T follicular helper cell (primary cell): ENCODE data around the gene CLSTN1.

ENCODE experiments used
- DNase-seq: peaks from one replicate; pipeline ENCODE4 v3.0.0-alpha.2; 2020; ENCODE audit warnings: low read depth
- total RNA-seq, 2 experiments: gene quantifications; one replicate each; lab custom pipeline; 2026; lab: John Stamatoyannopoulos, UW

The CLSTN1 gene
- total RNA-seq, result 72.1 to 174 reads per million in 2 experiments

- peak; percentile 83 for DNase-seq
Measured at GRCh38 chr1:9823943-9824701, at the start of gene CLSTN1. Gene CLSTN1 (minus strand): TSS chr1:9823965. CDS start chr1:9823733, 232 bp downstream.

DNA sequence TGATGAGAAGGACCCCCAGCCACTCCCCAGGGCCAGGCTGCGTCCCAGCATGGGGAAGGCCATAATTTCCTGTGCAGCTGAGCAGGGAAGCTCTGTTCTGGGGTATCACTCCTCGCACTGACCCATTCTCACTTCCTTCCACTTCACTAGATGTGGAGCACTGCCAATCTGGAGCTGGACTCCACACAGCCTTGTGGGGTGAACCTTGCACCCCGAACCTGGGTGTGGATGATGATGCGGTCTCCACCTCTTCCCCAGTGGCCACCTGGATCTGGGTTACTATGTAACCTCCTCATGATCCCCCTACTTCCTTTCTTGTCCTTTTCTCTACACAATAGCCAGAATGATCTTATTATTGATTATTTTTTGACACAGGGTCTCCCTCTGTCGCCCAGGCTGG is 49.6 kb upstream of the CLSTN1 start:
- DNase-seq, result no peak

DNA sequence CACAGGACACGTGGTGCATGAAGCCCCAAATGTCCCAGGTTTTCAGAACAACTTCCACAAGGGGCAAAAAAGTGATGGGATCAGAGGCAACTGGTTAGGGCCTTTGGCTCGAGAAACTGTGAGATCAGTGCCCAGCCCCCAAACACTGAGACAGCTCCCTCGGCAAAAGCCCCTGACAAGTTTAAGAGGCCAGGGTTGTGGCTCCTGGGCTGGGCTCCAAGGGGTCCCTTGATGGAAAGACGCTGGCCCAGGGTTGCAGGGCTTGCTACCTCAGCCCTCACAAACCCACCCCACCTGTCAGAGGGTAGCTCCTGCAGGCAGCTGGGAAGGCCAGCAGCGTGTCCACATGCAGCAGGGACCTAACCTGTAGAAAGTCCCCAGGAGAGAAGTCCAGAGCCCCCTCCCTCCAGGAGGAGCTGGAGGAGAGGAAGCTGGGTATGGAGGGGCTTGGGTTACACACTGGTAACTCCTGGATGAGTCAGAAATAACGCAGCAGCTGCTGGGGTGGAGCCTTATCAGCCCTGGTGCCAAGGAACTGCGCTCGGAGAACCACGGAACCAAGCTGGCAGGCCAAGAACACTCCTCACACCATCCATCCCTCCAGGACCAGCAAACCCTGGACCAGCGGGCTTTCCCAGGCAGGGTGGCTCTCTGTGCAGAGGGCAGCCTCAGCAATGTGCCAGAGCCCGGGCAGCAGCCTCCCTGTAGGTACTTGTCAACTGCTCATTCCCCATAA is 48.8 kb upstream of the CLSTN1 start:
- no peak for DNase-seq

DNA sequence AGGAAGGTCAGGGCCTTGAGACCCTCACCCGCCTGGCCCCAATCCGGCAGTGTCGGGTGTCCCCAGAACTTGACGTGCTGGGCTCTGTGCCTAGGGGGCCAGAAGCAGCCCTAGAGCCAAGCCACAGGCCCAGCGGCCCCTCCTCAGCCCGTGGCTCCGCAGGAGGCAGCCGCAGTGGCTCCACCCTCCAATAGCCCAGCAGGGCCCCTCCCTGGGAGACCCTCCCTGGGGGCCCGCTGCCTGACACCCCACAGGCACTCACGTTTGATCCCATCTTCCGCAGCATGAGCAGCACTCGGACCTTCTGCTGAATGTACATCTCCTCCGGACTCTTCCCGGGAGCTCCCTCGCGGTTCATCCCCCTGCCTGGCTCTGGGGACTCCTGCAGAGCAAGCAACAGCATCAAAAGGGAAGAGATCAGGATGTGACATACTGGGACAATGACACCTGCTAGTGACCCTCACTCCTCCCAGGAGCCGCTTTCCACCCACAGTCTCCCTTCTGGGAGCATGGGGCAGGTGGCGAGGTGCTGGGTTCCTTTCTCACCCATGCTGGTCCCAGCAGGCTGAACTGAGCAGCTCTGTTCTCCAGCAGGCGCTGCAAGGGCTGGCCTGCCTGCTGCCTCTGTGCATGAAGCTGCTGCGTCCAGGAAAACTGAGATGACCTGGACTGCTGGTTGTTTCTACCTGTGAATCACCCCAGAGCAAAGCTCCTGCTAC is 48.1 kb upstream of the CLSTN1 start:
- no peak for DNase-seq

DNA sequence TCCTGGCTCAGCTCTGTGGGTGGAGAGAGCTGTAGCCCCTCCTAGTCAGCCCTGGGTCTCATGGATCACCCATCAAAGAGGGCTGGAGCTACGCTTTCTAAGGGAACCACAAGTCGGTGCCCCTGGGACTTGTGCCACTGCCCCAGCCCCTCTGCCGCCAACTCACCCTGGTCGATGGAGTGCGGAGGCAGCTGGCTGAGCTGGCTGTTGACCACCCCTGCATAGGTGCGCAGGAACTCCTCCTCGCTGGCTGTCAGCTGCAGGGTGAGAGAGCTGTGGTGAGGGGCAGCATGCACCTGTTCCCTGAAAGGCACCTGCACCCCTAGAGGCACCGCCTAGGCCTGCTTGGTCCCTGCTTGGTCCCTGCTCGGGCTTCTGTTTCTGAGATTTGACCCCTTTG is 47.3 kb upstream of the CLSTN1 start:
- no peak for DNase-seq

- no peak for DNase-seq
Measured at GRCh38 chr1:9870572-9870971, 46.8 kb upstream of the CLSTN1 start.

DNA sequence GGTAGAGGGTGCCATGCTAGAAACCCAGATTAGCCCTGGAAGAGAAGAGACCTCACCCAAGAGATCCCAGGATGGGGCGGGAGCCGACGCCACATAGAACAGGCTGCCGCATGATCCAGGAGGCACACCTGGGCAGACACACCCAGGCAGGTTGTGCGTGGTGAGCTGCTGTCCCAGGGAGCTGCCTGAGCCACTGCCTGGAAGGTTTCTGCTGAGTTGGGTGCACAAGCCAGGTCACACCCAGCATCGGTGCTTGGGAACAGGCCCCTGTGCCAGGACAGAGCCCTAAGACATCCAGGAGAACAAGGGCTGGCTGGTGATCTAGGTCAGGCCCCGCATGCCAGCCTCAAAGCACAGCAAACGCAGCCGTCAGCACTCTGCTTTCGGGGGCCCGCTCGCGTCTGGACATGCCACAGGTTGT is 46.1 kb upstream of the CLSTN1 start:
- DNase-seq, result no peak

DNA sequence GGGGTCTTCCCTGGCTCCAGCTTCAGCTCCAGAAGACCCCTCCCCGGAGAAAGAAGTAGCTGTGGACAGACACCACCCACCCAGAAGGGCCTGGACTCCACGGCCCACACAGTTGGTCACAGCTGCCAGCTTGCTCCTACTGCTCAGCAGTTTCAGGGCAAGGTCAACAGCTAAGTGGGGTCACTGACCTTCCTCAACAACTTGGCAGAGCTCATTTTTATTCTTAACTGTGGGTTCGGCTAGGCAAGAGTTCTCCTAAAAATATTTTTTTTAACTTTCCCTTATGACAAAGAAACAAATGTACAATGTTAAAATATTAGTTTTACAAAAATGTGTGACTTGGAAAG is 44.5 kb upstream of the CLSTN1 start:
- no peak for DNase-seq

GRCh38 chr1:9867408-9868243 is 43.9 kb upstream of the CLSTN1 start:
- DNase-seq, result peak; percentile 81

DNA sequence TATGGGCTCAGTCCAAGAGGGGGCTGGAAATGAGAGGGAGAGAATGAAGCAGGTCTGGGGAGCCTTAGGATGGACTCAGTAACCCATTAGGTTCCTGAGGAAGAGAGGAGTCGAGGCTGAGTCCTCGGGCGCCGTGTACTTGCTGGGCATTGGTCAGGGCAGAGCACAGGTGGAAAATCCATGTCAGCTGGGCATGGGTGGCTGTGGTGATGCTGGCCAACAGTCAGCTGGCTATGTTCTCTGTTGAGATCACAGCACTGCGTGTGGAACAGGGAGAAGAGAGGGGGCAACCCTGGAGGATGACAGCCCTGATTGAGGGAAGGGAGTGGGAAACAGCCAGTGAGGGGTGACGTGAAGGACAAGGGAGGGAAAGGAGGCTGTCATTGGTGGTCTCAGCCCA is 43.1 kb upstream of the CLSTN1 start:
- DNase-seq, result no peak

DNA sequence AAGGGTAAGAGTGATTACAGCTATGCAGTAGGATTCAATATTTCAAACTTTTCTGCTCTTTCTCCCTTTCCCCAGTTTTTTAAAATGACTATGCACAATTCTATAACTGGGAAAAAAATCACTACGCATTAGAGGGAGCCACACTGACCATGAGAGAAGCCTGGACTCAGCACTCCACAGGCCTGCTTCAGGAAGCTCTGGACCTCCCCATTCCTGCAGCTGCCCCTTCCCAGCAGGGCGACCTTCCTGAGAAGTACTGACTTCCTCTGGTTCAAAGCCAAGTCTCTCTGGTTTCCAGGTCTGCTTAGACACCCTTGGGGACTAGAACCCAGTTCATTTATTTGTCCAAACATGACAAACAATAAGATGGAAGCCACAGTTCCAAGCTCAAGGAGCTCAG is 42.0 kb upstream of the CLSTN1 start:
- DNase-seq, result no peak

DNA sequence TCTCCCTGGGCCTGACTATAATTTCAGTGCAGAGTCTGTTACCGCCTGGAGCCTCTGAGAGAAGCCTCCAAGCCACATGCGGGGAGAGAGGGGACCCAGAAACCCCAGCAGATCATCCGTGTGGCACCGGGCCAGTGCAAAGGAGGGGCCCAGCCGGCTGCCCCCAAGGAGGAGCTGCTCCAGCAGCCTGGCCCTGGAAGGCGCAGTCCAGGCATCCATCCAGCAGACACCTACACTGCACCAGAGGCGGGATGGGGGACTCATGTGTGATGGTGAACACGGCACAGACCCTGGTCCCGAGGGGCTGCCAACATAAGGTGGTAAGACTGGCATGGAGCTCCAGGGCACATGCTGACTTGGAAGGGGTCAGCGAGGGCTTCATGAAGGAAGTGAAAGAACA is 39.6 kb upstream of the CLSTN1 start:
- DNase-seq, result no peak

DNA sequence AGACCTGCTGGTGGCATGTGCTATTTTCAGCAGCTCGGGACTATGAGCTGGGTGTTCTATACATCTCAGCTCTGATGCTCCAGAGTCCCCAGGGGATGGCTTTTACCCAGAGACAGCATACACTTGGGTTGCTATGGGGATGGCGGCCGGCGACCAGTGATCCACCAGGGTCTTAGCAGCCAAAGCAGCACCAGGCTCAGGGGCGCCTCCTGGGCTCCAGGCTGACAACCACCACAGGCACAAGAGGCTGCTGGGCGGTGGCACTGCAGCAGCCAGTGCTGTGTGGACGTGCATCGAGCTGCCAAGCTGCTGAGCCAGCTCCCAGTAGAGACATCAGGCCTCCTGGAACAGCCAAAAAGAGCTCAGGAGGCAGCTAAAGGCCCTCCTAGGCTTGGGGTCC is 37.6 kb upstream of the CLSTN1 start:
- DNase-seq, result no peak

DNA sequence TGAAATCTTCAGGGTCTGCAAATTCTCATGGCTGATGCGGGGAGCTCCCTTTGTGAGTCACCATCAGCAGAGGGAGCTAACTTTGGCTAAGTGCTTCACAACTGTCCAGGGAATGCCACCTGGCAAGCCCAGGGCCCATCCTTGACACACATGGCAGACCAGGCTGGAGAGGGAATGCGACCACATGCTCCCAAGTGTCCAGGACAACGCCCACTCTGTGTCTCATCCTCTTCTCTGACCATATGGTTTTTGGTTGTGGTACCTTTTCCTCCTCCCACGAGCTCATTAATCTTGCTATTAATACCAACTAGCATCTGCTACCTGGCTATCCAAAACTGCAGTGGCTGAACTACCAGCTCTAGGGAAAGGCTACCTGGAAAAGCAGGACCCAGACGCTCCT is 37.1 kb upstream of the CLSTN1 start:
- DNase-seq, result no peak

DNA sequence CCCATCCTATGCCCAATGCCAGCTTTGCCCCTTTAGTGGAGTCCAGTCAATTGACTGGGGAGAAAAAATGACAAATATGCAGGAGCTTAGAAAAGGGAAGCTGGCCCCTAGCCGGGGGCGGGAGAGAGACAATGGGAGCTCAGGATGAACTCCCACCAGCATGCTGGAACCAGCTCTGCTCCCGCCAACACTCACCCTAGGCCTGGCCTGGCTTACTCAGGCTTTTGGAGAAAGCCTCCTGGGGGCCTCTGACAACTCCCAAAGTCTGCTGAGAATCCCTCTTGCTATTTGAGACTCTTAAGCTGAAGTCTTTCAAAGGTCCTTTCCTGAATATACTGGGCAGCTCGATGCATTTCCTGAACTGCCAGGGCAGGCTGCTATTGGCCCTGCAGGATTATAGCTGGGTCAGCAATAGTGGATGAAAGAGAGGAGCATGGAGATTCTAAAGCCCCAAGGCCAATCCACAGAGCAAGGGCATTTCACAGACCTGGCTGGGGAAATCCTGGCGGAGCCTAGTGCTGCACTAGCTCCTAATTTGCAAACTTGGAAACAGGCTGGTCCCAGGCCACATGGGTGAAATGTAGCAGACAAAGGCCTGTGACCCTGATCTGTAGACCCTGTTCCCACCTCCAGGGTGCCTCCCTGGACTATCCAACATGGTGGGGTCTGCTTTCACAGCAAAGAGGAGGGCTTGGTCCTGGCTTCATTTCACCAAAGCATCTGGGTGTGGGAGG is 35.7 kb upstream of the CLSTN1 start:
- DNase-seq, result no peak

- no peak for DNase-seq
Measured at GRCh38 chr1:9858293-9859035, 34.7 kb upstream of the CLSTN1 start.

DNA sequence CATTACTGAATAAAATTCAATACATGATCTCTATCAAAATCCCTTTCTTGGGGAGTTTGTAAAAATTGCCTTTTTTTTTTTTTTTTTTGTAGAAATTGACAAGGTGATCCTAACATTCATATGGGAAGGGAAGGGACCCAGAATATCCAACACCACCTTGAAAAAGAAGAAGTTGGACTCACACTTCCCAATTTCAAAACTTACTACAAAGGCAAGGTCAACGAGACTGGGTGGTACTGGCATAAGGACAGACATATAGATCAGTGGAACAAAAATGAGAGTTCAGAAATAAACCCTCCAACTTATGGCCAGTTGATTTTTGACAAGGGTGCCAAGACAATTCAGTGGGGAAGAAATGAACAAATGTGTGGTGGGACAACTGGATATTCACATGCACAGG is 31.4 kb upstream of the CLSTN1 start:
- no peak for DNase-seq

DNA sequence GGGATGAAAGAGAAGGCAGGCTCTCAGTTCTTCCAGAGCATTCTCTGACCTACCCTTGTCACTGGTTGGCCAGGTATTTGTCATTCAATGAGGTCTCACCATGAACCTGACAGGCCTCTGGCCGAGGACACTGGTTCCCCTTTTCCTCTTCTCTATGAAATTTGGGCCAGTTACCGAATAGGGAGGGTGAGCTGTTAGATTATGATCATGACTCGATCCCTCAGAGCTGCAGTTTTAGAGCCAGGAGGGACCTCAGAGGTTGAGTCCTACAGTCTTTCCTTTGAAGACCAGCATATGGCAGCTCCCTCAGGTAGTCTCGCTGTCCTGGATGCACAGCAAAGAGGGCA is 29.5 kb upstream of the CLSTN1 start:
- DNase-seq, result no peak

- DNase-seq, result no peak
Measured at GRCh38 chr1:9852410-9853248, 28.9 kb upstream of the CLSTN1 start.

- DNase-seq, result no peak
Measured at GRCh38 chr1:9852004-9852403, 28.2 kb upstream of the CLSTN1 start.
